Coronary artery (tissue), 2 donors: ENCODE results near the gene RUFY4.
"Not testable (repeated sequence)": the region's sequence is repeated elsewhere in the genome, so short reads cannot be mapped to it uniquely, and the experiment has no call there.

Source experiments
- DNase-seq: peaks from one replicate; pipeline ENCODE4 v3.0.0-alpha.2; 2017; ENCODE audit warnings: low spot score
- H3K27ac ChIP-seq, 2 donors: fragments of 200-600 bp; sonication (generic); one replicate each; pipeline ENCODE4 v1.5.1; 2016 to 2019
- H3K4me3 ChIP-seq: fragments of 200-600 bp; sonication (generic); 2 replicates; pipeline ENCODE4 v1.5.1; 2016; ENCODE audit warnings: mild to moderate bottlenecking, moderate library complexity
- CTCF ChIP-seq: fragments of 200-600 bp; sonication (generic); IDR thresholded peaks from one replicate; pipeline ENCODE4 v1.5.1; 2019; ENCODE audit warnings: antibody characterized with exemption

The RUFY4 gene

GRCh38 chr2:218031771-218032257 lies 37.2 kb upstream of the RUFY4 start:
- TF ChIP-seq CTCF = no peak
- no peak for DNase-seq
- peak overlapping the region in 1 of 2 donors; percentile 11 for H3K27ac ChIP-seq
- no peak overlapping the region for H3K4me3 ChIP-seq

- H3K4me3 ChIP-seq = no peak overlapping the region
- no peak for TF ChIP-seq CTCF
- no peak overlapping the region for H3K27ac ChIP-seq
- DNase-seq = peak; percentile 75
Measured at GRCh38 chr2:218032336-218033171, 36.5 kb upstream of the RUFY4 start.

- H3K27ac ChIP-seq = no peak overlapping the region
- no peak for TF ChIP-seq CTCF
- H3K4me3 ChIP-seq = no peak overlapping the region
- DNase-seq = no peak
Measured at GRCh38 chr2:218033208-218033589, 35.9 kb upstream of the RUFY4 start.

- no peak overlapping the region for H3K27ac ChIP-seq
- peak overlapping the region; percentile 60 for H3K4me3 ChIP-seq
- peak; percentile 74 for DNase-seq
- TF ChIP-seq CTCF = no peak
Measured at GRCh38 chr2:218033590-218034496, 35.2 kb upstream of the RUFY4 start.

- peak; percentile 40 for TF ChIP-seq CTCF
- DNase-seq = peak; percentile 78
- H3K27ac ChIP-seq = not testable (repeated sequence)
- H3K4me3 ChIP-seq = peak overlapping the region; percentile 60
Measured at GRCh38 chr2:218034497-218035213, 34.4 kb upstream of the RUFY4 start.

- Histone ChIP-seq H3K4me3 (peak overlapping the region; percentile 60), H3K27ac (no peak overlapping the region)
- peak; percentile 70 for DNase-seq
- TF ChIP-seq CTCF = no peak
Measured at GRCh38 chr2:218035463-218036100, 33.5 kb upstream of the RUFY4 start.
